Activated T-cell treated with anti-CD3 and anti-CD28 coated beads, Interleukin-2, amount 50 U/mL, for 72 hours (primary cell): ENCODE data around the gene MED13. TPM values are rescaled to one million over a fixed set of nuclear protein-coding genes. Genes with fewer than 3 reads are reported as not detected.

ENCODE experiments used
- ATAC-seq, 2 donors: fragments of 150-1000 bp; cut with Tn5 transposase; replicated peaks in 1 of 2; 2 replicates each; pipeline ENCODE4 v1.10.0; 2021; ENCODE audit warnings: moderate library complexity in 2 of 2, mild to moderate bottlenecking in 1 of 2
- DNase-seq, 2 donors: peaks; one replicate each; pipeline ENCODE4 v3.0.0; 2021 to 2022; ENCODE audit warnings: mixed read lengths in 1 of 2
- H3K27ac Mint-ChIP-seq: one replicate; pipeline ENCODE4 v1.8.0; 2022; ENCODE audit warnings: mild to moderate bottlenecking, moderate library complexity, mixed read lengths
- H3K27me3 Mint-ChIP-seq: one replicate; pipeline ENCODE4 v1.8.0; 2022; ENCODE audit warnings: low read depth, mixed read lengths
- H3K36me3 Mint-ChIP-seq, 2 donors: one replicate each; pipeline ENCODE4 v1.8.0; 2022; ENCODE audit warnings: mixed read lengths in 2 of 2, mild to moderate bottlenecking in 1 of 2; ENCODE audit not compliant: insufficient read depth in 2 of 2
- H3K4me1 Mint-ChIP-seq: one replicate; pipeline ENCODE4 v1.8.0; 2022; ENCODE audit warnings: low read depth, mixed read lengths
- H3K4me3 Mint-ChIP-seq, 2 donors: one replicate each; pipeline ENCODE4 v1.8.0; 2022; ENCODE audit warnings: mild to moderate bottlenecking in 2 of 2, mixed read lengths in 2 of 2, moderate library complexity in 2 of 2
- H3K9me3 Mint-ChIP-seq, 2 donors: one replicate each; pipeline ENCODE4 v1.8.0; 2022; ENCODE audit warnings: mixed read lengths in 2 of 2
- total RNA-seq, 2 donors: library from RNA; stranded (reverse); gene quantifications; one replicate each; pipeline ENCODE4 v1.2.3, GENCODE V29; 2022

The MED13 gene, protein sequence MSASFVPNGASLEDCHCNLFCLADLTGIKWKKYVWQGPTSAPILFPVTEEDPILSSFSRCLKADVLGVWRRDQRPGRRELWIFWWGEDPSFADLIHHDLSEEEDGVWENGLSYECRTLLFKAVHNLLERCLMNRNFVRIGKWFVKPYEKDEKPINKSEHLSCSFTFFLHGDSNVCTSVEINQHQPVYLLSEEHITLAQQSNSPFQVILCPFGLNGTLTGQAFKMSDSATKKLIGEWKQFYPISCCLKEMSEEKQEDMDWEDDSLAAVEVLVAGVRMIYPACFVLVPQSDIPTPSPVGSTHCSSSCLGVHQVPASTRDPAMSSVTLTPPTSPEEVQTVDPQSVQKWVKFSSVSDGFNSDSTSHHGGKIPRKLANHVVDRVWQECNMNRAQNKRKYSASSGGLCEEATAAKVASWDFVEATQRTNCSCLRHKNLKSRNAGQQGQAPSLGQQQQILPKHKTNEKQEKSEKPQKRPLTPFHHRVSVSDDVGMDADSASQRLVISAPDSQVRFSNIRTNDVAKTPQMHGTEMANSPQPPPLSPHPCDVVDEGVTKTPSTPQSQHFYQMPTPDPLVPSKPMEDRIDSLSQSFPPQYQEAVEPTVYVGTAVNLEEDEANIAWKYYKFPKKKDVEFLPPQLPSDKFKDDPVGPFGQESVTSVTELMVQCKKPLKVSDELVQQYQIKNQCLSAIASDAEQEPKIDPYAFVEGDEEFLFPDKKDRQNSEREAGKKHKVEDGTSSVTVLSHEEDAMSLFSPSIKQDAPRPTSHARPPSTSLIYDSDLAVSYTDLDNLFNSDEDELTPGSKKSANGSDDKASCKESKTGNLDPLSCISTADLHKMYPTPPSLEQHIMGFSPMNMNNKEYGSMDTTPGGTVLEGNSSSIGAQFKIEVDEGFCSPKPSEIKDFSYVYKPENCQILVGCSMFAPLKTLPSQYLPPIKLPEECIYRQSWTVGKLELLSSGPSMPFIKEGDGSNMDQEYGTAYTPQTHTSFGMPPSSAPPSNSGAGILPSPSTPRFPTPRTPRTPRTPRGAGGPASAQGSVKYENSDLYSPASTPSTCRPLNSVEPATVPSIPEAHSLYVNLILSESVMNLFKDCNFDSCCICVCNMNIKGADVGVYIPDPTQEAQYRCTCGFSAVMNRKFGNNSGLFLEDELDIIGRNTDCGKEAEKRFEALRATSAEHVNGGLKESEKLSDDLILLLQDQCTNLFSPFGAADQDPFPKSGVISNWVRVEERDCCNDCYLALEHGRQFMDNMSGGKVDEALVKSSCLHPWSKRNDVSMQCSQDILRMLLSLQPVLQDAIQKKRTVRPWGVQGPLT (N-terminal part only)
- total RNA-seq: 10 to 100 TPM; 59.9 to 61.6 TPM

DNA sequence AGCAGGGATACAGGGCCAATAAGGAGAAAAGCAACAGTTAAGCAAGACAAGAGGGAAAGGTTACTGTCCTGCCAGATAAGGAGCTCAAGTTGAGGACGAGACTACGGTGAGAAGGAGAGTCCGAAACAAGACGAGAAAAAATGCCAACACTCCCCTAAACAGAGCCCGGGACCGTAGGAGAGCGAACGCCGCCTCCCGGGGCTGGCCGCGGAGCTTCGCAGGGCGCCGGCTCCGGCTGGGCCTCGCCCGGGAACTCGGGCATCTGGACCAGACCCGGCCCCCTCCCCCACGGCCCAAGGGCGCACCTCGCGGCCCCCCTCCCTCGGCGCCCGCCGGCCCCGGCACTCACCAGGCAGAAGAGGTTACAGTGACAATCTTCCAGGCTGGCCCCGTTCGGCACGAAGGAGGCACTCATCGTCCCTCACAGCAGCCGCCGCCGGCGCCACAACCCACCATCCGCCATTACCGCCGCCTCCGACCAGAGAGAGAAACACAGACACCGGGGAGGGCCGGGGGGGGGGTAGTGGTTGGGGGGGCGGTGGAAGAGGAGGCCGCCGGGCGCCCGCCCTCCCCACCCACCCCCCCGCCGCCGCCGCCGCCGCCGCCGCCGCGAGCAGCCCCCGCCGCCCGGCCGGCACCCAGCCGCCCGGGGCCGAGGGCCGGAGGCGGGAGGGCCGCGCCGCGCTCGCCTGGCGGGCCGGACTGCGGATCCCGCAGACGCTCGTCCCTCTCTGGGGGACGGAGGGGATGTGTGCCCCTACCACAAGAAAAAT is at the start of gene MED13:
Gene MED13 (minus strand): TSS at position 488 of the 773 bp plus-strand sequence. CDS start 73 bp downstream, at position 415.
- H3K36me3 Mint-ChIP-seq: peaks cover 11 to 30% of the 10 kb centered on the region in 2 donors
- no peaks in the 10 kb centered on the region for H3K9me3 Mint-ChIP-seq
- no peaks in the 10 kb centered on the region for H3K27me3 Mint-ChIP-seq
- H3K27ac Mint-ChIP-seq: peak within 1 kb of the TSS; percentile 99
- ATAC-seq (peak; percentile 39 to 50), DNase-seq (peak; percentile 70 to 79)
- H3K4me1 Mint-ChIP-seq: peaks cover 45% of the 10 kb centered on the region
- H3K4me3 Mint-ChIP-seq: peak within 1 kb of the TSS; percentile 97 to 98

DNA sequence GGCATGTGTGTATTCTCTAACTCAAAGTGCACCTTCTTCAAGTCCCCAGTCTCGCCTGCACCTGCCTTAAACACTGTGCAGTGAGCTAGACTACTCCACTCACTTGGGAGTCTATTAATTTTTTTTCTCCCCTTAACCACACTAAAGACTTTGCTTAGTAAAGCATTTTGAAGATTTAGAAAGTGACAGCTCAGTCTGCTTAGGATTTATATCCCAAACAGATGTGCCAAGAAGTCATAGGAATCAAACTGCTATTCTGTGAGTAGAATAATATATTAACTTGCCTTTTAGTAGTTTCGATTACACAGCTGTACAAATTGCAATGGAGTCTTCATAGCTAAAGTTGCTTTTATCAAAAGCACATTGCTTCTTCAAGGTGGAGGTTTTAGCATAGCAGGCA is 47.2 kb upstream of the MED13 start:
- no peak for ATAC-seq
- Mint-ChIP-seq H3K4me3 (no peak overlapping the region), H3K9me3 (no peaks in the 10 kb centered on the region), H3K4me1 (no peaks in the 10 kb centered on the region), H3K36me3 (no peaks in the 10 kb centered on the region), H3K27ac (no peak overlapping the region), H3K27me3 (no peaks in the 10 kb centered on the region)
- no peak for DNase-seq

DNA sequence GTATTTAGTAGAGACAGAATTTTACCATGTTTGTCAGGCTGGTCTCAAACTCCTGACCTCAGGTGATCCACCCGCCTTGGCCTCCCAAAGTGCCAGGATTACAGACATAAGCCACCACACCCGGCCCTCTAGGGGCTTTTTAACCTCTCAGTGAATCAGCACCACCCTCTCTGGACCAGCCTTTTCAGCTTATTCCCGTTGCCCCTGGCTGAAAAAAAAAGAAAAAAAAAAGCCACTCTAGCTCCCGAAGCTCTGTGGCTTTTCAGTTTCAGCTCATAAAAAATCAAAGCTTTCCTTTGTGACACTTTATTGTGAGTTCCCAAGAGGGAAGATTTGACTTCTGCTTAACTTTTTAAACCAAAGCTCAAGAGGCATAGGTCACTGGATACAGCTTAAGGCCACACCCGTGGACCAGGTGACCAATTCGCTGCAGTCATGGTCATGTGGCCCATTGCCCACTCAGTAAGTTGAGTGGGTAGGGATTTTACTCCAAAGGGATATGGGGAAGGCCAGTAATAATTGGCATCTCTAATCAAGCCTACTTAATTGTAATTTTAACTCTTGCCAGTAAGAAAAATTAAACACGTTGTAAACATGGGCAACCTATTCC is 46.6 kb upstream of the MED13 start:
- Mint-ChIP-seq H3K27ac (no peak overlapping the region), H3K4me1 (no peaks in the 10 kb centered on the region), H3K9me3 (no peaks in the 10 kb centered on the region), H3K27me3 (no peaks in the 10 kb centered on the region), H3K4me3 (no peak overlapping the region), H3K36me3 (no peaks in the 10 kb centered on the region)
- ATAC-seq (no peak), DNase-seq (no peak)

DNA sequence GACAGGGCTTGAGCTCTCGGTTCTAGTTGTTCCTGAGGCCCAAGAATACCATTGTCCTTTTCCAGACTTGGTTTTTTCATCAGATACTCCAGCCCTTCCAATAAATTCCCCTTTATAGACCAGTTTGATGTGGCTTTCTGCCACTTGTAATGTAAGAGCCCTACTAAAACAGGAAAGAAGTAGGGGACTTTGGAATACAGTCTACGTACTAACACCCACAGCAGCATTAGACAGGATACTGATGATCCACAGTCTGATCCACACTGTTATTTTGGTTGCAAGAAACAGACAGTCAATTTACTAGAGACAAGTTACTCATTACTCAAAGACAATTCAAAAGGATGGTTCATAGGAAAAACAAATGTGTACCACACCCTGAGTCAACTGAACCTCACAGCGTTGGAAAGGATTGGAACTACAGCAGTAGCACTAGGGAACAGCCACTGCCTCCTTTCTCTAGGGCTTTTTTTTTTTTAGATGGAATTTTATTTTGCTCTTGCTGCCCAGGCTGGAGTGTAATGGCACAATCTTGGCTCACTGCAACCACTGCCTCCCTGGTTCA is 45.9 kb upstream of the MED13 start:
- Mint-ChIP-seq H3K36me3 (no peaks in the 10 kb centered on the region), H3K27me3 (no peaks in the 10 kb centered on the region), H3K27ac (no peak overlapping the region)

DNA sequence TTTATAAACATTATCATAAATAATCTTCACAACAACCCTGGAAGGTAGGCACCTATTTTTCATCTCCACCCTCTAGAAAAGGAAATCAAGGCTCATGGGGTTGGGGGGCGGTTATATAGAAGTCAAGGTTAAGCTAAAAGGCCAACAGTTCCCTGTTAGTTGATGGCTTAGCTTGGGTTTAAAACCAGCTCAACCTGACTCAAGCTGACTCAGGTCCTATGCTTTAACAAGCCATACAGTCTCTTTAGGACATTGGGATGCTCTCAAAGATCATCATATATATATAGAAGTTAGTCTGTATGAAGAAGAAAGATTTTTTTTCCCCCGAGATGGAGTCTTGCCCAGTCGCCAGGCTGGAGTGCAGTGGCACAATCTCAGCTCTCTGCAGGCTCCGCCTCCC is 44.8 kb upstream of the MED13 start:
- Mint-ChIP-seq H3K4me3 (no peak overlapping the region), H3K9me3 (no peaks in the 10 kb centered on the region), H3K27me3 (peaks cover 8% of the 10 kb centered on the region), H3K27ac (no peak overlapping the region), H3K4me1 (no peaks in the 10 kb centered on the region), H3K36me3 (no peaks in the 10 kb centered on the region)
- DNase-seq (no peak), ATAC-seq (peak in 1 of 2 donors; percentile 8)

More for the DNA sequence above, 45.9 kb upstream of the MED13 start:
- H3K4me3 Mint-ChIP-seq: no peak overlapping the region
- no peaks in the 10 kb centered on the region for H3K9me3 Mint-ChIP-seq
- ATAC-seq: no peak
- no peaks in the 10 kb centered on the region for H3K4me1 Mint-ChIP-seq
- no peak for DNase-seq

DNA sequence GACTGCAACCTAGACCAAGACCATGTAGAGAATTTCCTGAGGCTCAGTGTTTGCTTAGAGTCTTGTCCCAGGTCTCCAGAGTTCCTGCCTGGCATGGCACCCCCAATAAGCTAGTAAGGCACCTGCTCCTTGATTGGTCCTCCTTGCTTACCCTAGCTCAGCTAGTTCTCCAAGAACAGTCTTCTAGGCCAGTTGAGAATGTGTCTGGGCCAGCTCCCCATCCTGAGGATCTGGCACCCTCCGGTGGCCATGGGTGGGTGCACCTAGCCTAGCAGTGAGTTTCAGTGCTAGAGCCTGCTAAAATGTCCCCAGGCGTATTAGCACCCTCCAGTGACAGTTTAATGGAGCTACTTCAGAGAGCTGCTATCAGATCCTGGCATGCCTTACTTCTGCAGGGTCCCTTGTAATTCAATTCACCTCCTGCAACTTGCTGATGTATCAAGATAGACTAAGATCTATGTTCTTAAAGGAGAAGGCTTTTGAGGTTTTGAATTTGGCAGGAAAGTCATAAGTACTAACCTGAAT is 44.4 kb upstream of the MED13 start:
- H3K27ac Mint-ChIP-seq: no peak overlapping the region
- no peak overlapping the region for H3K4me3 Mint-ChIP-seq
- H3K27me3 Mint-ChIP-seq: peaks cover 8% of the 10 kb centered on the region
- H3K9me3 Mint-ChIP-seq: no peaks in the 10 kb centered on the region
- no peaks in the 10 kb centered on the region for H3K36me3 Mint-ChIP-seq
- ATAC-seq (peak; percentile 100), DNase-seq (peak; percentile 77 to 80)
- H3K4me1 Mint-ChIP-seq: no peaks in the 10 kb centered on the region

DNA sequence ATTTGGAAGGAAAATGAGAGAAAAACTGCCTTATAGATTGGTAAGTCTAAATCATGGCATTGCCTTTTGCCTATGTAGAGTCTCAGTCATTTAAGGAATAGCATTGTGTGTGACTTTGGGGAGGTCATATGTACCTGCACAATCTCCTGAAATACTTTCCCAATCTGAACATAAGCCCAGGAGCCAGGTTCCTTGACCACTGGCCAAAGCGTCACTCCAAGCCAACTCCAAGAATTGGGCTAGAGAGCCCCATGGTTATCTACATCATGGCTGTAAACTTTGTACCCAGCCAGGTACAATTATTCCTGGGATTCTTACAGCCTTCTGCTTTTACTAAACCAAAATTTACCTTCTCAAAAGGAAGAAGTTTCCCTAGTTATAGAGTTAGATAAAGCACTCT is 40.8 kb upstream of the MED13 start:
- DNase-seq (no peak), ATAC-seq (no peak)
- Mint-ChIP-seq H3K9me3 (no peaks in the 10 kb centered on the region), H3K27me3 (peaks cover 11% of the 10 kb centered on the region), H3K36me3 (no peaks in the 10 kb centered on the region), H3K4me3 (no peak overlapping the region), H3K27ac (no peak overlapping the region), H3K4me1 (no peaks in the 10 kb centered on the region)

DNA sequence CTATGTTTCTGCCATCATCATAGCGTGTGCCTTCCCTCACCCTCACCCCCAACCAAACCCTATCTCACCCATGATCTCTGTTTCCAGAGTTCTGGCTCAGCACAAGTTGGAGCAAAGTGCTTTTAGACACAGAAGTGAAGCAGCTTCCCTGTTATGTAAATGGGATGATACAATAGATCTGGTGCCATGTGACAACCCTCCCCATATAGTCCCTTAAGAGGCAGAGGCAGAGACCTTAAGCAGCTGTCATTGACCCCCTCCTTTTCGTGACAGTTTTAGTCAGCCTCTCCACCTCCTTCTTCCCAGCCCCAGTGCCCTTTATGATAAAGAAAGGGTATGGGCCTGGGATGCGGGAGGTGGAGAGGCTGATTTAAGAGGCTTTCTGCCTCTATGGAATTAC is 40.3 kb upstream of the MED13 start:
- DNase-seq: no peak
- Mint-ChIP-seq H3K36me3 (no peaks in the 10 kb centered on the region), H3K27ac (no peak overlapping the region), H3K9me3 (no peaks in the 10 kb centered on the region), H3K4me3 (no peak overlapping the region), H3K4me1 (no peaks in the 10 kb centered on the region), H3K27me3 (peaks cover 16% of the 10 kb centered on the region)
- no peak for ATAC-seq

DNA sequence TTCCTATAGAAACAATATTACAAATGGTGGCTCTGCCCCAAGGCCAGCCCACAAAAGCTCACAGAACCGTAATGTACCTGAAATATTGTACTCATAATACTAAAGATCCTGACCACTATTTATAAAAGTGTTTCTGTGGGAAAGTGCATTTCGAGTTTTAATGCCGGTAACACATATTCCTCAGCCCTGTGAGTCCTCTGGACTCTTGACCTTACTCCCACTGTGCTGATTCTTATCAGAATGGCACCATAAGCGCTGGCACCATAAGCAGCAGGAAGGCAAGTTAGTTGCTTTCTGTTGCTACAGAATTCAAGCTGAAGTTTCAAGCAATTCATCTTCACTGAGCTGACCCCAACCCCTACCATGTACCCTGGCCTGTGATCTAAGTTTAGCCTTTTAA is 36.4 kb upstream of the MED13 start:
- ATAC-seq (no peak), DNase-seq (no peak)
- Mint-ChIP-seq H3K9me3 (peaks cover 0 to 5% of the 10 kb centered on the region in 2 donors), H3K36me3 (no peaks in the 10 kb centered on the region), H3K27me3 (peaks cover 22% of the 10 kb centered on the region), H3K4me3 (no peak overlapping the region), H3K27ac (no peak overlapping the region), H3K4me1 (peaks cover 12% of the 10 kb centered on the region)

DNA sequence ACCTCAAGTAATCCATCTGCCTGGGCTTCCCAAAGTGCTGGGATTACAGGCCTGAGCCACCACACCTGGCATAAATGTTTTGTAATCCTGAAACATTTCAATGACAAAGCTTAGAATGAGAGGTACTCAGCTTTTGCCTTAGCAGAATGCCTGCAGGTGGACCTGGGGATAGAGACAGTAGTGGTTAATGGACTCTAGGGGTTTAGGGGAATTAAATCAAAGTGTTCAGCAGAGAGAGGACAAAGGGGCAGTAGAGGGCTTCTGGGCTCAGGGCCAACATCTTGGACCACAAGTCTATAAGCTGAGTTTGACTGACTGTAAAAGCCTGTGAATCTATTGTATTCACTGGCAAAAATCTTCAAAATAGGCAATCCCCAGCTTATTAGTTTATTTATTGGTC is 36.0 kb upstream of the MED13 start:
- Mint-ChIP-seq H3K27me3 (peaks cover 22% of the 10 kb centered on the region), H3K4me3 (no peak overlapping the region), H3K4me1 (peaks cover 12% of the 10 kb centered on the region), H3K27ac (no peak overlapping the region), H3K36me3 (no peaks in the 10 kb centered on the region), H3K9me3 (peaks cover 0 to 5% of the 10 kb centered on the region in 2 donors)
- ATAC-seq (no peak), DNase-seq (no peak)

DNA sequence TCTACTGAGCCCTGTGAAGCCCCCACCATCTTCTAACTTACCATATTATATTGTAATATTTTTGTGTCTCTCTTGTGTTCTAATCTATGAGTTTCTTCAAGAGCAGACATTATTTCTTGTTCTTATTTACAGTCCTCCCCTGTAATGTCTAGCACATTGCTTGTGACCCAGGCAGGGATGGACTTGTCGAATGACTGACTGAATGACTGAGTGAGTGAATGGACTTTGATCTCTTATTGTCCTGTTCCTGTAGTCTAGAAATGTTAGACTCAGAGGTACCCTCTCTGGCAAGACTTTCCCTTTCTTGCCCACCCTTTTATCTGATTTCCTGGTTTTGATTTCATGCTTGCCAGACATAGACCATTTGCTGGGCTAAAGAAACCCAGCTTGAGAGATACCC is 35.0 kb upstream of the MED13 start:
- ATAC-seq (no peak), DNase-seq (no peak)
- H3K4me3 Mint-ChIP-seq: no peak overlapping the region
- peaks cover 12% of the 10 kb centered on the region for H3K4me1 Mint-ChIP-seq
- H3K27me3 Mint-ChIP-seq: peaks cover 15% of the 10 kb centered on the region
- H3K36me3 Mint-ChIP-seq: no peaks in the 10 kb centered on the region
- peak overlapping the region; percentile 10 for H3K27ac Mint-ChIP-seq
- peaks cover 0 to 5% of the 10 kb centered on the region in 2 donors for H3K9me3 Mint-ChIP-seq
